GM18507 (cell line): ENCODE data around the gene KBTBD12.

Source experiments
- DNase-seq: peaks from one replicate; pipeline ENCODE4 v3.0.0; 2011; ENCODE audit warnings: low read depth; ENCODE audit not compliant: insufficient read length; ENCODE audit errors: extremely low spot score
- FAIRE-seq: peaks from 2 replicates; lab custom pipeline; 2011; peaks lifted over from hg19 to GRCh38; lab: Jason Lieb, UNC

Gene KBTBD12

GRCh38 chr3:127942613-127943012 lies 27.6 kb downstream of the KBTBD12 start:
- no peak for DNase-seq
- FAIRE-seq, result no peak

DNA sequence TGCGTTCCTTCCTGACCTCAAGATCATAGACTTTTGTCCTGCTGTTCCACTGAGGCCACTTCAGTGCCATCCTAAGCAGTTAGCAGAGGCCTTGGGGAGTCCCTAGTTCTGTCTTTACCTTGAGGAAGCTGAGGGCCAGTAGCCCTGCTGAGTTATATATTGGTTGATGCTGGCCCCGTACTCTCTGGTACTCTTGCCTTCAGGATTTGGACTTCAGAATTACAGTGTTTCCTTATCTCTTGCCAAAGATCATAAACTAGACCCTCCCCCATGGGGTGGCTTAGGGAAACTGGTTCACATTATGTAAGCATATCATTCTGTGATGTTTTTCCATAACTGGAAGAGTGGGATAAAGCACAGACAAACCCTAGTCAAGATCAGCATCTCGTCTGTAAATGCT lies 33.2 kb downstream of the KBTBD12 start:
- no peak for FAIRE-seq
- DNase-seq, result no peak

DNA sequence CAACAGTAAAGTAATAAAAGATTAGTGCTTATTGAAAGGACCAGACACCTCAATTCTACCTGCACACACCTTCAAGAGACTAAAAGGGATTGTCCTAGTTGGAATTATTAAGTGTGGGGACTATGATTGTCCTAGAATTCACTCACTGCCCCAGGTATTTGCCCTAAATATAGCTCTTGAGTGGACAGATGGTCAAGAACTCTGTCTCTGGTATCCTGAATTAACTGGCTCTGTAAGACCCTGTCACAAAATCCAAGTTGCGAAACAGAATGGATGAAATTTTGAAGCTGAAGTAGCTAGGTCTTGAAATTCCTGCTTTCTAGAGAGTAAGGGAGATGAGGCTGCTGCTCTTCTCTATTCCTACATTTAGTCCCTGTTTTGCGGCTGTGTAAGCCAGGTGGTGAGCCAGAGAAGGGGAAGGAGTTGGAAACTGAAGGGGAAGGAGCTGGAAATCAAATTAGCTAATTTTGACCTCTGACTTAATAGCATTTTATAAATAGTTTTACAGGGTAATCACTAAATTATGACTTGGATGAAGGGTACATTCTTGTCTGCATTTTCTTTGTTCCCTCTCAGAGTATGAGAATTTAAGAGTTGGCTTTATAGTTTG lies 34.5 kb downstream of the KBTBD12 start:
- FAIRE-seq (no peak), DNase-seq (no peak)

GRCh38 chr3:127951276-127951675 lies 36.2 kb downstream of the KBTBD12 start:
- no peak for DNase-seq
- FAIRE-seq, result no peak

GRCh38 chr3:127953091-127954035 lies 38.3 kb downstream of the KBTBD12 start:
- DNase-seq (no peak), FAIRE-seq (no peak)

- FAIRE-seq, result no peak
- DNase-seq, result no peak
Observed at GRCh38 chr3:127954640-127955039, 39.6 kb downstream of the KBTBD12 start.

DNA sequence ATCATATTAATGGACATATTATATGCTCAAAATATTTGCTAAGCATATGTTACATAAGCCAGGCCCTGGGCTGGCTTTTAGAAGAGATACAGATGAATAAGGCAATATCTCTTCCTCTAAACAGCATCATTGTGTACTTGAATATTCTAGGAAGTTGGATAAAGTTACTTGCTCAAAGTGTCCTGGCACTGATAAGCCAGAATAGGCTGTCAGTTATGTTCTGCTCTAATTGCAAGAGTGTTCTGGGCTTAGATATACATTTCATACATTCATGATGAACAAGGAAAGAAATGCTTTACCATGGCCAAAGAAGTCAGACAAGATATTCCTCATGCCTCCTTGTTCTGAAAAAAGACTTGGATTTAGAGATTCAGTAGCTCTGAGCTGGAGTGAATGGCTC lies 40.7 kb downstream of the KBTBD12 start:
- FAIRE-seq, result no peak
- no peak for DNase-seq

DNA sequence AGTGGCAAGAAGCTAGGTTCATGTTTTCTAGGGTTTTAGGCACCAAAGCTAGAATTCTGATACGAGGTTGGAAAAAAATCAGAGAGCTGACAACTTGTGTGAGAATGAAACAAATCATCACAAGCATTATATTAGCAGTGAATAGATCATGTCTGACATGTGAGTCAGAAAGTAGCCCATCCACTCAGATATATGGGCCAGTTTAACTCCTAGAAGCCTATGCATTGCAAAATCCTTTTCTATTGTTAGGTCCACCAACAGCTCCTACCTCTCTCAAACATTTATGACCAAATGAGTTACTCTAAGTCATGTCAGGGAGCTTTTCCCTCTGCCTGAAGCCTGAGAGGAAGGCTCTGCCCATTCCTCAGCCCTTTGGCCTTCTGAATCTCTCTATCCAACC lies 44.0 kb downstream of the KBTBD12 start:
- DNase-seq (no peak), FAIRE-seq (no peak)

DNA sequence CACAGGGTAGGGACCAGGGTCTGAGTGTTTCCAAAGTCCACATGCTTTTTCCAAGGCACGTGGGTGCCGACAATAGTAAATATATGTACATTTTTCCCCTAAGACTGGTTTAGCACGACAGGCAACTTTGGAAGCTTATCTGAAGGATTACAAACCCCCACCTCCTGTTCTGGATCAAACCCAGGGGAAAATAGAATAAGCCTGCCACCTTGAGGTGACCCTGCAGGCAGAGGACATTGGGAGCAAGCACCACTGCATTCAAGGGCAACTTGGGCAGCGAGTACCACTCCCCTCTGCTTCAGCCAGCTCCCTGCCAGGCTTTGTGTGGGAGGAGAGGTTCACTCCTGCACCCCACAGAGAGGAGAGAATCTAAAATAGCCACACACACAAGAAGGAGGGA lies 44.8 kb downstream of the KBTBD12 start:
- no peak for DNase-seq
- FAIRE-seq, result no peak

DNA sequence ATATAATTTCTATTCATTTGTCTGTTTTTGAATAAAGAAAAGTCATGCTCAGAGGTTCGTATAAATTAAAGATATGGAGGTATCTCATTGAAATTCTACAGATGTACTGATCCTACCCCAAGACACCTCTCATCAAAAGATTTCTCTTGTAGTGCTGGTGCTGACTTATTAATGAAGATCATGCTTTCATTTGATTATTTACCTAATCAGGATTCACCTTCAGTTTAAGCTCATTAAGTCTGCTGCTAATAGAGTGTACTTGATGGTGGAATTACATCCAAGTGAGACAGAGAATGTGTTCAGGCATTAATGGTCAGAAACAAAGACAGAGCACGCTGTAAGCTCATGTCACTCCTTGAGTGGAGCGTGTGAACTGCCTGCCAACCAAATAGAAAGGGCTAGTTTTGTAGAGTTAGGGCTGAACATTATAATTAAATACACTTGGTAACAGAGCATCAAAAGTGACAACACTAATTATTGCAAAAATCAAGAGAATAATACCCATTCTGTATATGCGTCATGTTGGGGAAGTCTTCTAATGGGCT lies 45.5 kb downstream of the KBTBD12 start:
- FAIRE-seq (no peak), DNase-seq (no peak)

DNA sequence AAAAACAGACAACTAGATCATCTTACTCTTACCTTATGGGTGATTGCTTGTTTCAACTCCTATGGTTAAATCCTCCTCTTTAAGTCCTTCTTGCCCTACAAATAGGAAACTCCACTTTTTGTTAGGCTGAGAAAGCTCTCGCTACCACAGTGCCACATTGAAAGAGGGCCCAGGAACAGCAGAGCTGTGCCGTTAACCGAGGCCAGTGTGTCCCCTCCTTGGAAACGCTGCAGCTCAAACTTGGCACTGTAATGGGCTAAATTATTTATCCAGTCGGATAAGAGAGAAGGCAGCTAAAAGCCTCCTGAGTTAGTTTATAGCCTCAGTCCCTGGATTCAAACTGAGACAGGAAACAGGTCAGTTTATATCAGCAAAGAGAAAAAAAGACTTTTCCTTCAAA lies 46.1 kb downstream of the KBTBD12 start:
- FAIRE-seq (no peak), DNase-seq (no peak)

DNA sequence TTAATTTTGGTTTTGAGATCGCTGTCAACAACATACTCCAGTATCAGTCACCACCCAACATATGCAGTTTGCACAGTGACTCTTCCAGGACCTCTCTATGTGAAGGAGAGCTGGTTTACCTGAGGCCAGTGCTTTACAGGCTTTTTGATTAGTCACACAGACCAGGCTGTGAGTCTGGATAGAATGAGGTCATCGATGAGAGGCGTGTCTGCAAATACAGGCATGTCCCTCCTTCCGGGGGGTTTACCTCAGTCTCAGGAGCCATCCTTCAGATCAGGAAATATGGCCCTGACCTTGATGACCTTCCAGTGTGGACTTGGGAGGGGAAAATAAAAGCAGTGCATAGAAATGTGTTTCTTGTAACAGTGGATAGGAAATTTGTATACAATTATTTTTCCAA lies 46.9 kb downstream of the KBTBD12 start:
- no peak for DNase-seq
- FAIRE-seq, result no peak

DNA sequence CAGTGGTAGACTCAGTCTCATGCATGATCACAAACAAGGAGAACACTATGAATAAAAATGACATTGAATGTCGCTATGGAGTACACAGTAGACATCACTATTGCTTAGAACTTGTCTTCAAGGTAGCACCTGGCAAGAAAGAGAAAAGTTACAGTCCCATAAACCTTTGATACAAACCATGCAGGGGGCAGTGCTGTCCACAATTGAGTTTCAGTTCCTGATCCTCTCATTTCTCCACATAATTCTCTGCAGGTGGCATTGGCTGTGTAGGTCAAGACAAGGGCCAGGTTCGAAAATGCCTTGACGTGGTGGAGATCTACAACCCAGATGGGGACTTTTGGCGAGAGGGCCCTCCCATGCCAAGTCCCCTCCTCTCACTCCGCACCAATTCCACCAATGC lies 47.9 kb downstream of the KBTBD12 start:
- FAIRE-seq (no peak), DNase-seq (no peak)

GRCh38 chr3:127964053-127964452 lies 49.0 kb downstream of the KBTBD12 start:
- FAIRE-seq (no peak), DNase-seq (no peak)

GRCh38 chr3:127964816-127965215 lies 49.8 kb downstream of the KBTBD12 start:
- DNase-seq, result no peak
- FAIRE-seq, result no peak

DNA sequence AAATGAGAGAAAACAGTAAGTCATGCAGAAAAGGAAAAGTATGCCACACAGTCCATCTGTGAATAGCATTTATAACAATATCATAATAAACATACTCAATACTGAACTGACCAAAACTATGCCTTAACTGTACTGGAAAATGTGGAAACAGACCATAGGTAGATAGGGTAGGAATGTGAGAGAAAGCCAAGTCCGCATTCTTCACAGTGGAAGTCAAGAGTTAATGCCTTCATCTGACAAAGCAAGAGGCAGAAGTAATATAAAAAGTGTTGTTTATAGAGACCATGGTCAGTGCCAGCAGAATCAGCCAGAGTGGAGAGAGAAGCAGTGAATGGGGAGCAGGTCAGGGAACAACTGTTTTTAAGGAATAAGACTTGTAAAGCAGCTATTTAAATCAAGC lies 52.3 kb downstream of the KBTBD12 start:
- FAIRE-seq (no peak), DNase-seq (no peak)

- peak; percentile 23 for DNase-seq
- peak; percentile 91 for FAIRE-seq
Observed at GRCh38 chr3:127970966-127971592, 56.0 kb downstream of the KBTBD12 start.

GRCh38 chr3:127974226-127974625 lies 59.2 kb downstream of the KBTBD12 start:
- no peak for FAIRE-seq
- no peak for DNase-seq

DNA sequence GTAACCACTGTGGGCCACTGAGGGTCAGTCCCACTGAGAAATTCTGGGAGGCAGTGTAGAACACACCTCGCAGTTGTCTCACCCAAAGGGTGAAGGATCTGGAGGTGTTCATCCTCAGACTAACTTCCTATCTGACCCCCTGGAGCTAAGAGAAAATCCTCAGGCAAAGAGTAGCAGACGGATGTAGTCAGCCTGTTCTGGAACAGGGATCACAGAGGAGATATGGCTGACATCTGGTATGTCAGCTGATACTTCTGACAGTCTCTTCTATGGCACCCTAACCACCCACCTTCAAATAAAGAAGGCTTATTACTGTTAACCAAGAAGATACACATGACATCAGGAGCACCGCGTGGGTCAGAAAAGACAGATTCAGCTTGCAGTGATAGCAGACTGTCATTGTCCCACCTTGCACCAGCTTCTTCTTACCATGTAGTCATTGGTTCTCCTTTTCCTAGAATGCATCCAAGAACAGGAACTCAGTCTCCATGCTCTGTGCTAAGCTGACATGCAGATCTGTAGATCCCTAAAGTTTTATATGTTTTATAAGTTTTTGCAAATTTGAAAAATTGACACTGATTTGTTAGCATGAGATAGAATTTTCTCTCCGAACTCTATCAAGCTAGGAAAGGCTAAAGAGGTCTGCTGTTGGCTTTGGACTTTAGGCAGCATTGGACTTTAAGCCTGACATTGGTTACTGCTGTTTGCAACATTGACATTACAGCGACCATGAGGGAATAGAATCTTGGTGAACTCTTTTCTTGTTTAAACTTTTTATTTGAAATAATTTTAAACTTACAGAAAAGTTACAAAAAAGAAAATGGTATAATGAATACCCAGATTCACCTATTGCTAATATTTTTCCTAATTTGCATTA lies 60.4 kb downstream of the KBTBD12 start:
- FAIRE-seq (no peak), DNase-seq (no peak)
